NCI-H345 treated with DMSO at 0.1 percent for 48 hours (cell line): Measurements from ENCODE around the gene PDE4B.

Experiments used
- DNase-seq: peaks from one replicate; lab custom pipeline; 2025; ENCODE audit not compliant: unreplicated experiment; lab: John Stamatoyannopoulos, UW

The PDE4B gene

DNA sequence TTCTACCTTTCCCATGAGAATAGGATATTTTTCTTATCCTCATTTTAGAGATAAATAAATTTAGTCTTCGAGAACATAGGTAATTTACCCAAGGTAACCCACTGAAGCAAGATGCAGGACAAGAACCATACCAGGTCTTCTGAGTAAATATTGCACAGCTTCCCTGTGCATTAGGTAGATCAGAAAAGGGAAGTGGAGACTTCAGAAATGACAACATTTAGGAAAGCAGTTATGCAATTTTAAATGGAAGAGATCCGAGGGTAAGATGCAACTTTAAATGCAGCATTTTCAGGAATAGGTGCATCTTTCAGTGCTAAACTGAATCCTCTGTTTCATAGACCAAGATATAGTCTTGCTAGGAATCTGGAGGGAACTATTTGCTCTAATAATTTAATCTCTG is 534.9 kb downstream of the PDE4B start:
- DNase-seq = no peak

DNA sequence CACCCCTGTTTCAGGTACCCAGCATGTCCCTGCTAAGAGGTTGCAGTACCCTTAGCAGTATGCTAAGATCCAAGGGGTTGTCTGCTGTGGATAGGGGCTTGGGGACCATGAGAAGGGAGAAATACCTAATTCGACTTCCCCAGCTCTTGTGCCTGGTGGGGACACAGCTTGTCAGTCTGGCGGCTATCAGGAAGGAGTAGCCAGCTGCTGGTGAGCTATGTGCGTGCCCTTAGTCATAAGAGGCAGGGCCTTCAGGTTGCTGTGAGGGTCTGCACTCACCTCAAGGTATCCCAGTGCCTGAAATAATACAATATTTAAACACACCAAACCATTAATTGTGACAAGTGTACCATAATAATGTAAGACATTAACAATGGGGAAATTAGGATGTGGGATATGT is 536.2 kb downstream of the PDE4B start:
- DNase-seq = no peak

DNA sequence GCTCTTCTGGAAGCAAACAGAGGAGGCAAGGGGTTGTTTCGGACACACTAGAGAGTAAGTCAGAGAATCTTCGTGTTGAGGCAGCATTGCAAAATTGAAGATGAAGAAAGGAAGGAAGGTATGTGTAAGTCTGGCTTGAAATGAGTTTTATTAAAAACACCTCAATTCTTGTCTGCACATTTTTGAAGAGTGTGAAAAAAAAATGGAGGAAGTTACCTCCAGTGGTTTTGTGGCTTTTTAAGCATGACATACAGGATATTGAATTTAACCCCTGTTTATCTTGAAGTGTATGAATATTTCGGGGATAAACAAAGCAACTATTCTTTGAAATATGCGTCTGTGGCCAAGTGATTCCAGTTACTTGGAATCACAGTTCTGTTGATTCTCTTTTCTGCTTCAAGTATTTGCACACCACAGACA is 538.0 kb downstream of the PDE4B start:
- DNase-seq = no peak

DNA sequence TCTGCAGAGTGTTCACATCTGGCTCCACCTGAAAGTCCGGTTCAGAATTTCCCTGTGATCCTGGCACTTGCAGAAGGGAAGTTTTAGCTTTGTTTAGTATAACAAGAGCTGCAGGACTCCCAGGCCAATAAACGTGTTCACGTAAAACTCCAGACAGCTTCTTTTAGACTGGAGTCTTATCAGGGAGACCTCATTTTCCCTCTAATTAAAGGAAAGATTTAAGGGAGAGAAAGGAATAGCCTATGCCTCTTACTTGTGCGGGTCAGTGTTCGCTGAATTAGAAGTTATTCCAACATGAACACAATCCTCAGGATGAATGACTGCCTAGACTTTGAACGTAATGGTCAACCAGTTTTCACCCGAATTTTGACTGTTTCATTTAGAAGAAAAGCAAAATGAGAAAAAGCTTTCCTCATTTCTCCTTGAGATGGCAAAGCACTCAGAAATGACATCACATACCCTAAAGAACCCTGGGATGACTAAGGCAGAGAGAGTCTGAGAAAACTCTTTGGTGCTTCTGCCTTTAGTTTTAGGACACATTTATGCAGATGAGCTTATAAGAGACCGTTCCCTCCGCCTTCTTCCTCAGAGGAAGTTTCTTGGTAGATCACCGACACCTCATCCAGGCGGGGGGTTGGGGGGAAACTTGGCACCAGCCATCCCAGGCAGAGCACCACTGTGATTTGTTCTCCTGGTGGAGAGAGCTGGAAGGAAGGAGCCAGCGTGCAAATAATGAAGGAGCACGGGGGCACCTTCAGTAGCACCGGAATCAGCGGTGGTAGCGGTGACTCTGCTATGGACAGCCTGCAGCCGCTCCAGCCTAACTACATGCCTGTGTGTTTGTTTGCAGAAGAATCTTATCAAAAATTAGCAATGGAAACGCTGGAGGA is 539.2 kb downstream of the PDE4B start:
- no peak for DNase-seq

DNA sequence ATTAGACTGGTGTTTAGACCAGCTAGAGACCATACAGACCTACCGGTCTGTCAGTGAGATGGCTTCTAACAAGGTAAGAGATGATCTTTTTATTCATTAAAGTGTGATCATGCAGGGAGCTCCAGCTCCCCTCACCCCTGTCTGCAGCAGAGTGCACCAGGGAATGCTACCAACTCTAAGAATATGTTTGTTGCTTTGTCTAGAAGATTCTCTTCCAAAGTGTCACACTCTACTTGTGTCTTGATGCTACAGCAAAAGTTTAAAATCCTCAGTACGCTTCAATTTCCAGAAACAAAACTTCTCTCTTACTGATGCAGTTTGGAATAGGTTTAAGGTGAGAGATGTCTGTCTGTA is 539.8 kb downstream of the PDE4B start:
- no peak for DNase-seq

DNA sequence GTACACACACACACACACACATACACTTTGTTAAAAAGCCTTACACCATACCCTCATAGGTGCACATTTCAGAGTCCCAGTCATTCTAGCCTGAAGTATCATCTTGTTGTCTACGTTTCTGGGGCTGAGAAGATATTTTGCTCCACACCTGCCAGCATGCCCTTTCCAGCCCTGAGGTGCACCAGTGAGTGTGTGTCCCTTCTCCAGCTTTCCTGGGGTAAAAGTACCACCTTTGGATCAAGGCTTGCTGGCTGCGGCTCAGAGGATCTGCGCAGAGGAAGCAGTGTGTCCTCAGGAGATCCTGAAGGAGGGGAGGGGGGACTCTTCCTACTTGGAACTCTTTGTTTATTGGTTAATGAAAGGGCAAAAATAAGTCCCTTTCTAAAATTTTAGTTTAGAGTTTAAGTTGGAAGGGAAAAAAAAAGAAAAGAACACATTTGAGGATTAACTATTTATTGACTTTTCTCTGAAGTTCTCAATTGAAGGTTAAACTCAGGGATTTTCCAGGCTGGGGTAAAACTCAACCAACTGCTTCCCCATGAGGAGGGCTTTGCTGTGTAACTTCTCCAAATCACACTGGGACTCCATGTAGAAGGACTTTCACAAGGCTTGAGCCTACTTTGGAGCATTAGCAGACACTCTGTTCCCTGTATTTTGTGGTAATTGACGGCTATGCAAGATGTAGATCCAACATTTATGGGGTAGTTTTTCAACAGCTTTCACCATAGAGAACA is 540.9 kb downstream of the PDE4B start:
- no peak for DNase-seq

DNA sequence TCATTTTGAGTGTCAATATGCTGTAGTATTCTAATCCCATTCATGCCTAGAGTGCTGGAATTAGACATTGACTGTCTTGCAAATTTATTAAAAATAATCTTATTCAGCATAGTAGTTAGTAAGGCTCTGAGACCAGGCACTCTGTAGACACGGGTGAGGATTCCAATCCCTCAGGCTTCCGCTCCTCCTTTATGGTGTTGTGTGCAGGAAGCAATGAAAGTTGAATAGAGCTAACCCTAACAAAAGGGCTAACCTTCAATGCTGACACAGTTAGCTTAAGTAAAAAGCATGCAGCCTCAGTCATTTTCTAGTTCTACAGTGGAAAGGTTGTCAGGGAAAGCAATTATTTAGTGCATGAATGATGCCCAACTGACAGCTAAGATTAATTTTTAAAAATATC is 541.6 kb downstream of the PDE4B start:
- no peak for DNase-seq

DNA sequence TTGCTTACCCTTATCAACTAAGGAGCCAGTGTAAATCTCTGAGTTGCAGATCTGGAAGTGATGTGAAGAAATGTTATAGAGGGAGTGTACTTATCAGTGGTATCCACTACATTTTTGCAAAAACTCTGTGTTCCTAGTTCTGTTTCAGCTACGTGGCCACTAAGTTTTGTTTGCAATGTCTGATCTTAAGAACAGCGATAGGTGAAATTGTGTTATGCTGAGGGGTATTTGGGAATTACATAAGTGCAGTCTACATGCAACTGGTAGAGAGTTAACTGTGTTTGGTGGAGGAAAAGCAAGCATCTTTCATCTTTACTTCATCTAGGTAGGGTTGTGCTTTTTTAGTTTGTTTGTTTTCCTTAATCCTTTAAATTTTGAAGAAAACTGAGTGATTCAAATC is 542.4 kb downstream of the PDE4B start:
- no peak for DNase-seq

DNA sequence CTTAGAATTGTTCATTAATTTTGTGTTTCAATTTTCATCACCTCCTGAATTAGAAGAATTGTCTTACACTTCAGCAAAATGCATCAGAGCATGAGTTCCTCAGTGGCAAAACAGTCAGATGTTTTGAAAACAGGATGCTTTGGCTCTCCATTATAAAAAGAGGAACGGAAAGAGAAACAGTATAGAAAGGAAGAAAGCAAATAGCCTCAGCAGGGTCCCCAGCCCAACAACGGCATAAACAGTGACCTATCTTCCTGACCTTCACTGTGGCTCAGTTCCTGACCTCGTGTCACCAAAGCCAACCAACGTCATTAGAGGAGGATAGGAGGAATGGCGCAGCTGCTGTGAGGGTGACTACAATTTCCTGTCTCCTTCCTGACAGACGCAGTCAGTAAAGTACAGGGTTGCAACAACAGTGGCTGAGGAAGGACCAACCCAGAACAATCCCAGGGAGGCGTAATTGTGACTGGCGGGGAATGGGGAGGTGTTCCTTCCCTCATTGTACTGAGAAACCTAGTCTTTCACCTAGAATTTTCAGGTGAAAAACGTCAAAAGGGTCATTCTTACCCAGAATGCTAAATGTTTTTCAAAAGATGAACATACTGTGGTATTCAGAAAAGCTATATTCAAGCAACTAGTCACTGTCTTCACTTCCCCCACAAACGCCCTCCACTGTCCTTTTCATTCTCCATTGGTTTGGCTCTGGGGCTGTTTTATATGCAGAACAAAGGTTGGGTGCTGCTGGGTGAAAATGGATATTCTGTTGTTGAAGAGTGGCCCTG is 543.4 kb downstream of the PDE4B start:
- no peak for DNase-seq

DNA sequence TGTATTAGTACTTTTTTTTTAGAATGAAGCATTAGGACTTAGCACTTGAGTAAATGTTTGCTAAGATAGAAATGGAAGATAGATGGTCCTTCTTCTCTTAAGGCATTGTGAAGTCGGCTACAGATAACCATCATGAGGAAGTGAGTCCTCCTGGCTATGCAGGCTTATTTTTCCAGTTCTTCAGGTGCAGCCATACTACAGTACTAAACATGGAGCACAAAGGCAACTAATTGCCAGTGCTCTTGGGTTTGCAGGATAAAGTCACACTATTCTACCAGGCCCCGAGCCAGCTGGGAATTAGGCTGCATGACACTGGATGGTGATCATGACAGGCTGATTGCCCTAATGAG is 543.9 kb downstream of the PDE4B start:
- DNase-seq = no peak

DNA sequence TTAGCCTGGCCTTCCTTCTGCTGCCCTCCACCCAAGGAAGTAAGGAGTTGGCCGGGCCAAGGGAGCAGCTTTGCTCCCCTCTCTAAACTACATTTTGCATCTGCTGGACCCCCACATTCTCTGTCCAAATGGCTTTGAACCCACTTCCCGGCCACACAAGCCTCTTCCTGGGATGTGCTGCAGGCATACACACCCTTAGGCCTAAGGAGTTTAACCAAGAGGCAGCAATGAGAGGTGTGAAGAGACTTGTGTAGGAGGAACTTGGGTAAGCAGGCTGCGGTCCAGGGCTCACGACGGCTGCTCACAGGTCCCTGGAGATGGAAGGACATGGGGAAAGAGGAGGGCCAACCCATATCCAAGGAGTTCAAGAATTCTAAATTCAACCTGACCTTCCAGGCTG is 544.6 kb downstream of the PDE4B start:
- no peak for DNase-seq

DNA sequence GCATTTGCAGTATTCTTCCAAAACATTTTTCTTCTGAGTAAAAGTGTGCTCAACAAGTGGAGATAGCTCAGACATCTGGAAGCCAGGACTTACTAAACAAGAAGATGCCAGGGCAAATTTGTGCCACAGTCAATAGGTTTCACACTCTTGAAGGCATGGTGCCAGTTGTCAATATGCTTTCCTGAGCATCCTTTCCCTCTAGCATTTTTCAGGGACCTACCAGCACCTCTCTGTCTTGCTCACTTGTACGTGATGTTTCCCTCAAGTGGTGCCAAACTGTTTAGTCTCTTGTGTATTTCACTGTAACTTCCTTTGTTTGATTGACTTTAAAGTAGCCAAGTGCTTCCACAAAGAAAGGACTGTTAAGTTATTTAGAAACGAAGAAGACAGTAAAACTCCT is 547.2 kb downstream of the PDE4B start:
- no peak for DNase-seq

DNA sequence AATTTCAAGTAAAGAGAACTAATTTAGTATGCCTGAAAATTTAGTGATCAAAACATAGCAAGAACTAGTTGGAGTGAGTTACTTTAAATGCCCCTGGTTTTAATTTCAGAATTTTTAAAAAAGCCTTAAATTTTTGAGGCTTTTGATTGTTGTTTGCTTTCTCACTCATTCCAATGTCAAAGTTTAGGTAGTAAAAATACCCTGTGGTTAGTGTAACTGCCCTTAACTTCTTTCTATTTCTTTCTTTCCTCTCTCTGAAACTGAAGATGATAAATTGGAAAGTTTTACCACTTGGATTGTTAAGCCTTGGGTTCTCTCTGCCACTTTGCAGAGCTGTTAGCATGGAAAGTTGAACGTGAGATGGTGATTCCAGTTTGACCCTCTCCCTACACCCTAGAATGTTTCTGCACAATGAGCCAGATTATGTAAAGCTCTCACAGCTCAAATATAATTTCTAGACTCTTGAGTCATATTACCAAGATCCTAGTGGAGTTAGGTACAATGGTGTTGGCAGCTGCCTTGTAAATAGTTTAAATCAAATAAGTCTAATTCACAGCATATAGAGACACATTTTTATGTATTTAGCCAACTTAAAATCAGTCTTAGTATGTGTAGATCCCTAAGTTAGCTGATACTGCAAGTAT is 548.9 kb downstream of the PDE4B start:
- DNase-seq = no peak

DNA sequence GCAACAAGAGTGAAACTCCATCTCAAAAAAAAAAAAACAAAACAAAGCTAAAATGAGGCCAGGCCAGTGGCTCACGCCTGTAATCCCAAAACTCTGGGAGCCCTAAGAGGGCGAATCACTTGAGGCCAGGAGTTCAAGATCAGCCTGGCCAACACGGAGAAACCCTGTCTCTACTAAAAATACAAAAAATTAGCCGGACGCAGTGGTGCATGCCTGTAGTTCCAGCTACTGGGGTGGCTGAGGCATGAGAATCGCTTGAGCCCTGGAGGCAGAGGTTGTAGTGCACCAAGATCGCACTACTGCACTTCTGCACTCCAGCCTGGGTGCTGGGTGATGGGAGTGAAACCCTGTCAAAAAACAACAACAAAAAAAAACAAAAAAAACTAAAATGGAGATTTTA is 550.0 kb downstream of the PDE4B start:
- no peak for DNase-seq

DNA sequence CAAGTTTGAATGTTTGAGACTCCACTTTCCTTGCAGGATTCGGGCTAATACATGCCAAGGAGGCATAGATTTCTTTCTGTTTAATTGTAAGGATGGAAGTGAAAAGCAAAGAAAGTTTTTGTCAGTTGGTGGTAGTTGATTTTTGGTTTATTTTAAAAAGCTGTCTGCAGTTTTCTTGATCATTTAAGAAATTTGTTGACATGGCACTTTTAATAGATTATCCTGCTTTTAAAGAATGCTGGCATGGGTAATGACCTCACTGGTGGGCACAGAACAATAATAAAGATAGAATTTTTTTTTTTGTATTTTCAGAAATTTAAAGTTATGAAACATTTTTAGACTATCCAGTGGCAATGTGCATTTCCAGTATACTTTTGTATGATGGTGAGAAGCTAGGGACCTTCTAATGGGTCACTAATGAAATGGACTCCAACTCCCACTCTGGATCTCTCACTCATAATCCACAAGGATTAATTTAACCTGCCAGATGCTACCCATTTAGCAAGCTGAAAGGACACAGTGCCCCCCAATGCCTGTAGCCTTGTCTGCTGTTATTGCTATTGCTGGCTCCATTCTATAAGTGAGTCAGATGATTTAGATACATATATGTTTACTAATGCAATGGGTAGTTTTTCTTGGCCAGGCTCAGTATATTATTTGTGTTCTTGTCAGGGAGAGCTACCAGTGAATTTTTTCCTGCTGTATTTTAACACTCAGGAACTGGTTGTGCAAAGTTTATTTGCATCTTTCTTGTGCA is 551.1 kb downstream of the PDE4B start:
- DNase-seq = no peak

DNA sequence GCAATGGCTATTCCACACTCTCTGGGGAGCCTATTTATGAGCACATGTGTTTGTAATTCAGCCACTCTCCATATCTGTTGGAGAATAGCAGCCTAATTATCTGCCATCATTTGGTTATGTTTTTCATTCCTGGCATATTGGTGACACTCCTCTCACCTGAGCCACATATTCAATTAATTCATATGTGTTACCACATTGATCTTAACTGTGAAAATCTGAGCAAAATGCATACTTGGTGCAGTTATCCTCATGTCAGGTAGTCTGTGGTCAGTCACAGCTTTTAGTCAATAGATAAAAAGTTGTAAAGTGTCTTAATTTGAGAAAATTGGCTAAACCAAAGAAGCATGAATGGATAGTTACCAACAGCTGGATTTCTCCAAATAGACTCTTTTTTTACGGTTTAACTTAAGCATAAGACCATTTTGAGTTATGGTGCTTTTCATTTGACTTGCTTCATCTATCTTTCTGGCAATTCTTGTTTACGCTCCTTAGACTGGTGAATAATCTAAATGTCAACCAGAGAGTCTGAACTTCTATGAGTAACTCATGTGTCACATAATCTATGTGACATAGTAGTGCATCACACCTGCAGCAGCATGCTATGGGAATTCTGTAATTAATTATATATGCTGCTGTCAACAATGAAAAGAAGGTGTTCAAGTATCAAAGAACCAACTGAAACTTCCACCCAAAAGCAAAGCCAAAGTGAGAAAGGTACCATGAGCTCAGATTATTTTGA is 553.5 kb downstream of the PDE4B start:
- DNase-seq = no peak

DNA sequence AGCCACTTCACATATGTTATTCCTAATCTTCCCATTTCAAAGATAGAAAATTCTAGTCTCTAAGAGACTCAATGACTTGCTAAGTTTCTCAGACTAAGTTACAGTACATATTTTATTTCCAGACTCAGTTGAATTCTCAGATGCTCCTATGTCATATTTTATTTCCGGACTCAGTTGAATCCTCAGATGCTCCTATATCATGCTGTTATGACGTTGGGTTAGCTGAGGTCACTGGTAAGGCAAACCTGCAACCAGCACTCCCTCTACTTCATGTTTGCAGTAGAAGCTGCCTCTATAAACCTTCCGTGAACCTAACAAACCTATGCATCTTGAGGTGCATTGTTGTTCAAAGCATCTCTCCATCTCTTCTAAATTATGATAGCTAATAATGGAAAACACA is 554.2 kb downstream of the PDE4B start:
- no peak for DNase-seq

DNA sequence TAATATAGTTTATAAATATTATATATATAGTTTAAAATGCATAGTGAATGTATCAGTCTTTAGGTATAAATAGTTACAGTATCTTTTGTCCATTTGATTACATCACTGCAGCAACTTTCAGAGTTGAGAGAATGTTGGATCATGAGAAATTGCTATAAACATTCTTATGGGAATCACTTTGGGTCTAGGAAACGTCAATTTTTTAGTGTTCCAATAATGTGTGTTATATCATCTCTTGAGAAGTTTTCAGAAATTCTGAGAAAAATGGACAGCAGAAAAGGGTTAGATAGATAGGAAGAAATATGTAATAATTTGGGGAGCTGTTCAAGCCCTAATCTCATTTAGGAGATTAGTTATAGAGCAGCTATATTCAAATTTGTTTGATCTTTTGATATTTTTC is 556.1 kb downstream of the PDE4B start:
- DNase-seq = no peak

DNA sequence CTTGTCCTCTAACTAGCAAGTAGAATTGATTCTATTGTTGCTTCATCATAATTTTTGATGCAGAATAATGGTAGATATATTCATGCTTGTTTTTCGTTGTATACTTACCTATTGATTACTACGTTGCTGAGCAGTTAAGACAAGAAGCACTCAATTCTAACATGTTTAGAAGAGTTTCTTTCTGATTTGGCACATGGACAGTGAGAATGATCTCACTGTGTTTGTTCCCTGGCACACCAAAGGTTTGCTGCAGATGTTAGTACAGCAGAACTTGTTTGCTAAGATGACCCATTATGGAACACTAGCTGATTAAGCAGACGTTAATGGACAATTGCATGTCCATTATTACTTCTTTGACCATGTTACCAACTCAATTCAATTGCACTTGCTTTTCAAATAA is 556.5 kb downstream of the PDE4B start:
- DNase-seq = no peak

DNA sequence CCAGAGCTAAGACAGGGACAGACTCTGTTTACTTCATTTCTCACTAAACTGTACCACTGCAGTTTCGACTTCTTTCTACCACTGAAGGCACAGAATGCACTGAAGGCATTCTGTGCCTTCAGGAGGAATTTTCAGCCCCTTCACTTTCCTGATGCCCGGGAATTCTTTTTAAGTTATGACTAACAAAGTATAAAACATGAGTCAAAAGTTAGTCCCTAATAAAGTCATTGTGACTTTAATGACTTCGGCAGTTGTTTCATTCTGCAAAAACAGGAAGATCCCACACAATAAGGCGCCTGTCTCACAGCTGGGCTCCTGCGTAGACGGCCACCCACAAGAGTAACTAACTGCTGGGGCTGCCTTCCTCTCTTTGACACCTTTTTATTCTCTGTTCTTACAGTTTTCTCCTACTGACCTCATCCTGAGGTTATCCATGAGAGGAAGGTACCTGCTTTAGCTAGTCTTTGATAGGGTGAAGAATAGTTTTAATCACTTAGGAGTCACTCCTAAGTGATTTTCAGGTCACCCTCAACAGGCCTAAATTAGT is 557.4 kb downstream of the PDE4B start:
- DNase-seq = no peak
